AG08395 (cell line): Measurements from ENCODE around the gene KLK4.

Source experiments
- DNase-seq: peaks from one replicate; pipeline ENCODE4 v3.0.0; 2012; ENCODE audit warnings: mixed read lengths, low spot score

Gene KLK4

GRCh38 chr19:50878851-50879250 is 32.3 kb downstream of the KLK4 start:
- DNase-seq: no peak

GRCh38 chr19:50877338-50877737 is 33.9 kb downstream of the KLK4 start:
- no peak for DNase-seq

- DNase-seq: no peak
Observed at GRCh38 chr19:50876456-50876855, 34.7 kb downstream of the KLK4 start.

GRCh38 chr19:50875795-50876422 is 35.3 kb downstream of the KLK4 start:
- DNase-seq: no peak

- DNase-seq: no peak
Observed at GRCh38 chr19:50874211-50874610, 37.0 kb downstream of the KLK4 start.

GRCh38 chr19:50873056-50873455 is 38.1 kb downstream of the KLK4 start, which contains the start of gene KLK2:
TSS of gene KLK2 (plus strand) at chr19:50873439. CDS start at chr19:50873474, 35 bp downstream.
- DNase-seq: no peak

- no peak for DNase-seq
Observed at GRCh38 chr19:50870417-50871089, 40.6 kb downstream of the KLK4 start.

GRCh38 chr19:50869479-50869878 is 41.7 kb downstream of the KLK4 start:
- DNase-seq: no peak

- no peak for DNase-seq
Observed at GRCh38 chr19:50861496-50862286, 49.5 kb downstream of the KLK4 start.

GRCh38 chr19:50861010-50861409 is 50.2 kb downstream of the KLK4 start:
- DNase-seq: no peak

- DNase-seq: no peak
Observed at GRCh38 chr19:50859849-50860248, 51.3 kb downstream of the KLK4 start.

GRCh38 chr19:50858886-50859285 is 52.3 kb downstream of the KLK4 start:
- no peak for DNase-seq

- no peak for DNase-seq
Observed at GRCh38 chr19:50857366-50857765, 53.8 kb downstream of the KLK4 start.
